HUDEP-2 (cell line): ENCODE data around the gene PAM.

Source experiments
- DNase-seq, 76 experiments: peaks; one replicate each; lab custom pipeline; 2025; ENCODE audit not compliant: unreplicated experiment in 76 of 76; lab: John Stamatoyannopoulos, UW

Gene PAM

GRCh38 chr5:102807878-102808502 lies 52.9 kb downstream of the PAM start:
- DNase-seq: no peak

GRCh38 chr5:102809033-102809432 lies 53.9 kb downstream of the PAM start:
- DNase-seq: no peak

GRCh38 chr5:102811972-102812371 lies 56.9 kb downstream of the PAM start:
- peak in 22 of 76 experiments; percentile 2 to 38 (median 11) for DNase-seq

- peak in 1 of 76 experiments; percentile 12 for DNase-seq
These were observed 58.6 kb downstream of the PAM start for GRCh38 chr5:102813740-102814139.

GRCh38 chr5:102815084-102815483 lies 60.0 kb downstream of the PAM start:
- no peak for DNase-seq

- peak in 1 of 76 experiments; percentile 10 for DNase-seq
These were observed 60.6 kb downstream of the PAM start for GRCh38 chr5:102815540-102816332.

GRCh38 chr5:102818345-102818744 lies 63.2 kb downstream of the PAM start:
- DNase-seq: no peak

GRCh38 chr5:102818934-102819333 lies 63.8 kb downstream of the PAM start:
- no peak for DNase-seq

GRCh38 chr5:102819634-102820033 lies 64.5 kb downstream of the PAM start:
- no peak for DNase-seq

GRCh38 chr5:102823441-102823874 lies 68.4 kb downstream of the PAM start:
- no peak for DNase-seq

GRCh38 chr5:102826629-102827028 lies 71.5 kb downstream of the PAM start:
- no peak for DNase-seq

GRCh38 chr5:102830241-102830640 lies 75.1 kb downstream of the PAM start:
- DNase-seq: no peak

- no peak for DNase-seq
These were observed 77.3 kb downstream of the PAM start for GRCh38 chr5:102832445-102832844.

- no peak for DNase-seq
These were observed 78.0 kb downstream of the PAM start for GRCh38 chr5:102833146-102833545.

- no peak for DNase-seq
These were observed 79.4 kb downstream of the PAM start for GRCh38 chr5:102834438-102834964.

- no peak for DNase-seq
These were observed 80.6 kb downstream of the PAM start for GRCh38 chr5:102835717-102836116.

- no peak for DNase-seq
These were observed 85.9 kb downstream of the PAM start for GRCh38 chr5:102841021-102841420.

GRCh38 chr5:102843997-102844396 lies 88.9 kb downstream of the PAM start:
- no peak for DNase-seq

- DNase-seq: no peak
These were observed 89.9 kb downstream of the PAM start for GRCh38 chr5:102845041-102845440.

GRCh38 chr5:102850503-102850902 lies 95.4 kb downstream of the PAM start:
- no peak for DNase-seq

GRCh38 chr5:102853680-102854079 lies 98.6 kb downstream of the PAM start:
- DNase-seq: no peak
